ENCODE measurements around the gene TWF2.

DNA sequence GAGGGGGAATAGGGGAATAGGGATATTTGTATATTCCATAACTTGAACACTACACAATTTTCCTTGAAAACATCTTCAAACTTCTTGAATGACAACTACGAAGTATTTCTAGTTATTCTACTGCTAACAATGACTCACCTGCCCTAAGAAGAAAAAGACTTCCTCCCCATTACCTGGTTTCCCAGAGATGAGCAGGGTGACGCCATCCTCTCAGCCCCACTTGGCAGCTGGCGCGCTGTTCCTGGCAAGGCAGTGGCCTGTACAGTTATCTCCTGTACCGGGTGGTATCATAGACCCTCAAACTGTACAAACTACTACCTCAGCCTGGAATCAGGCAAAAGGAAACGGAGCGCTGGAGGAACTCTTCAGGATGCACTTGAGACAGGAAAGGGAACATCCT lies 29.1 kb upstream of the TWF2 start:
- TF ChIP-seq, protein P1, sequence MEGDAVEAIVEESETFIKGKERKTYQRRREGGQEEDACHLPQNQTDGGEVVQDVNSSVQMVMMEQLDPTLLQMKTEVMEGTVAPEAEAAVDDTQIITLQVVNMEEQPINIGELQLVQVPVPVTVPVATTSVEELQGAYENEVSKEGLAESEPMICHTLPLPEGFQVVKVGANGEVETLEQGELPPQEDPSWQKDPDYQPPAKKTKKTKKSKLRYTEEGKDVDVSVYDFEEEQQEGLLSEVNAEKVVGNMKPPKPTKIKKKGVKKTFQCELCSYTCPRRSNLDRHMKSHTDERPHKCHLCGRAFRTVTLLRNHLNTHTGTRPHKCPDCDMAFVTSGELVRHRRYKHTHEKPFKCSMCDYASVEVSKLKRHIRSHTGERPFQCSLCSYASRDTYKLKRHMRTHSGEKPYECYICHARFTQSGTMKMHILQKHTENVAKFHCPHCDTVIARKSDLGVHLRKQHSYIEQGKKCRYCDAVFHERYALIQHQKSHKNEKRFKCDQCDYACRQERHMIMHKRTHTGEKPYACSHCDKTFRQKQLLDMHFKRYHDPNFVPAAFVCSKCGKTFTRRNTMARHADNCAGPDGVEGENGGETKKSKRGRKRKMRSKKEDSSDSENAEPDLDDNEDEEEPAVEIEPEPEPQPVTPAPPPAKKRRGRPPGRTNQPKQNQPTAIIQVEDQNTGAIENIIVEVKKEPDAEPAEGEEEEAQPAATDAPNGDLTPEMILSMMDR (IDR thresholded peaks at IDR 0.05) = no peak
- no peak for TF ChIP-seq POLR2A (IDR thresholded peaks at IDR 0.05)
